Natural killer cell (primary cell): ENCODE results near the gene ZNF281. TPM values are rescaled to one million over a fixed set of nuclear protein-coding genes. Genes with fewer than 3 reads are reported as not detected.

Experiments
- ATAC-seq, 3 donors: fragments of 150-1000 bp in 2 of 3; fragments of 200-7000 bp in 1 of 3; cut with Tn5 transposase; 1 replicate in 1 of 3; 2 replicates in 2 of 3; pipeline ENCODE4 v1.10.0; 2021; ENCODE audit warnings: mild to moderate bottlenecking in 2 of 3, moderate library complexity in 2 of 3
- DNase-seq, 2 donors: peaks; one replicate each; pipeline versions ENCODE4 v3.0.0 to v3.0.0-alpha.2; 2013 to 2021; ENCODE audit warnings: mixed read lengths in 1 of 2
- H3K27ac ChIP-seq: one replicate; pipeline ENCODE4 v1.5.1; 2013; ENCODE audit warnings: mild to moderate bottlenecking, low read length
- H3K27me3 ChIP-seq: one replicate; pipeline ENCODE4 v1.6.1; 2013; ENCODE audit warnings: low read length; ENCODE audit not compliant: control insufficient read depth, insufficient read depth
- H3K36me3 ChIP-seq: one replicate; pipeline ENCODE4 v1.6.1; 2013; ENCODE audit warnings: low read length; ENCODE audit not compliant: control insufficient read depth, insufficient read depth
- H3K4me1 ChIP-seq: one replicate; pipeline ENCODE4 v1.6.1; 2013; ENCODE audit warnings: low read length; ENCODE audit not compliant: control insufficient read depth, insufficient read depth
- H3K4me3 ChIP-seq: one replicate; pipeline ENCODE4 v1.5.1; 2013; ENCODE audit warnings: low read length
- H3K9me3 ChIP-seq: one replicate; pipeline ENCODE4 v1.6.1; 2013; ENCODE audit warnings: low read length; ENCODE audit not compliant: control insufficient read depth, insufficient read depth
- H3K27ac Mint-ChIP-seq, 2 donors: one replicate each; pipeline ENCODE4 v1.8.0; 2022; ENCODE audit warnings: mild to moderate bottlenecking in 2 of 2, mixed read lengths in 2 of 2, moderate library complexity in 1 of 2
- H3K27me3 Mint-ChIP-seq, 2 donors: one replicate each; pipeline ENCODE4 v1.8.0; 2022; ENCODE audit warnings: low read depth in 2 of 2, mixed read lengths in 2 of 2
- H3K36me3 Mint-ChIP-seq: one replicate; pipeline ENCODE4 v1.8.0; 2022; ENCODE audit warnings: mixed read lengths
- H3K4me1 Mint-ChIP-seq, 2 donors: one replicate each; pipeline ENCODE4 v1.8.0; 2022; ENCODE audit warnings: mixed read lengths in 2 of 2
- H3K4me3 Mint-ChIP-seq: one replicate; pipeline ENCODE4 v1.8.0; 2022; ENCODE audit warnings: mild to moderate bottlenecking, moderate library complexity, mixed read lengths
- H3K9me3 Mint-ChIP-seq, 2 donors: one replicate each; pipeline ENCODE4 v1.8.0; 2022; ENCODE audit warnings: mixed read lengths in 2 of 2
- CTCF ChIP-seq: fragments of 200-600 bp; IDR thresholded peaks from one replicate; pipeline ENCODE4 v1.8.0; 2022; ENCODE audit warnings: antibody characterized with exemption
- WGBS: methylation state at CpG from one replicate; pipeline ENCODE4 v1.1.7; 2013; ENCODE audit warnings: missing lambda C conversion rate; ENCODE audit not compliant: insufficient coverage; 5-methylcytosine and 5-hydroxymethylcytosine counted together
- intact Hi-C: fragments of 100-400 bp; cut with micrococcal nuclease; formaldehyde crosslinking; loops from one replicate; pipeline ENCODE4 v1.14.2; 2022
- total RNA-seq, 4 donors: library from RNA; stranded (reverse); fragments of 120-200 nt in 1 of 4; gene quantifications; one replicate each; pipeline versions ENCODE4 v1.2.3 to v1.2.4, GENCODE V29; 2013 to 2022

ZNF281 gene
- total RNA-seq, 3 donors from 2014 or later (not counting 1 experiment from before 2014, with no cell fraction given) = 25.6 to 35.4 (median 33.8) TPM

- H3K36me3 ChIP-seq = no peaks in the 10 kb centered on the region
- no peak overlapping the region for H3K27ac Mint-ChIP-seq
- H3K36me3 Mint-ChIP-seq = no peaks in the 10 kb centered on the region
- no peak overlapping the region for H3K4me3 ChIP-seq
- WGBS = no CpG with 5 or more reads among the region's 1 CpG
- no peaks in the 10 kb centered on the region for H3K27me3 ChIP-seq
- no peak overlapping the region for H3K27ac ChIP-seq
- peaks cover 0 to 3% of the 10 kb centered on the region in 2 donors for H3K27me3 Mint-ChIP-seq
- intact Hi-C loops = no loop called here
- DNase-seq (no peak), ATAC-seq (no peak)
- no peaks in the 10 kb centered on the region for H3K9me3 Mint-ChIP-seq
- TF ChIP-seq CTCF = no peak
- no peaks in the 10 kb centered on the region for H3K4me1 Mint-ChIP-seq
- H3K4me3 Mint-ChIP-seq = no peak overlapping the region
- no peaks in the 10 kb centered on the region for H3K4me1 ChIP-seq
- H3K9me3 ChIP-seq = no peaks in the 10 kb centered on the region
These were observed 30.4 kb downstream of the ZNF281 start for GRCh38 chr1:200379432-200379757.

GRCh38 chr1:200378096-200378495 is 31.7 kb downstream of the ZNF281 start:
- DNase-seq = no peak
- H3K4me3 Mint-ChIP-seq = no peak overlapping the region
- Histone ChIP-seq H3K4me1 (no peaks in the 10 kb centered on the region), H3K9me3 (no peaks in the 10 kb centered on the region), H3K27me3 (no peaks in the 10 kb centered on the region), H3K36me3 (no peaks in the 10 kb centered on the region), H3K27ac (no peak overlapping the region), H3K4me3 (no peak overlapping the region)
- no peak for ATAC-seq
- no peak overlapping the region for H3K27ac Mint-ChIP-seq
- no peak for TF ChIP-seq CTCF
- intact Hi-C loops = no loop called here
- peaks cover 0 to 3% of the 10 kb centered on the region in 2 donors for H3K27me3 Mint-ChIP-seq
- H3K9me3 Mint-ChIP-seq = no peaks in the 10 kb centered on the region
- WGBS = 88% methylated on average over 1 of the region's 1 CpG
- H3K36me3 Mint-ChIP-seq = no peaks in the 10 kb centered on the region
- no peaks in the 10 kb centered on the region for H3K4me1 Mint-ChIP-seq

GRCh38 chr1:200376528-200376927 is 33.3 kb downstream of the ZNF281 start:
- Mint-ChIP-seq H3K4me1 (no peaks in the 10 kb centered on the region), H3K27ac (no peak overlapping the region), H3K4me3 (no peak overlapping the region), H3K27me3 (peaks cover 0 to 3% of the 10 kb centered on the region in 2 donors), H3K9me3 (no peaks in the 10 kb centered on the region), H3K36me3 (no peaks in the 10 kb centered on the region)
- intact Hi-C loops = no loop called here
- Histone ChIP-seq H3K36me3 (no peaks in the 10 kb centered on the region), H3K9me3 (no peaks in the 10 kb centered on the region), H3K27me3 (no peaks in the 10 kb centered on the region), H3K4me1 (no peaks in the 10 kb centered on the region), H3K27ac (no peak overlapping the region), H3K4me3 (no peak overlapping the region)
- ATAC-seq = no peak
- no peak for DNase-seq
- no peak for TF ChIP-seq CTCF

GRCh38 chr1:200374569-200375295 is 35.1 kb downstream of the ZNF281 start:
- intact Hi-C loops = no loop called here
- Mint-ChIP-seq H3K9me3 (no peaks in the 10 kb centered on the region), H3K27ac (no peak overlapping the region), H3K4me3 (no peak overlapping the region), H3K27me3 (peaks cover 0 to 3% of the 10 kb centered on the region in 2 donors), H3K4me1 (no peaks in the 10 kb centered on the region), H3K36me3 (no peaks in the 10 kb centered on the region)
- Histone ChIP-seq H3K27me3 (no peaks in the 10 kb centered on the region), H3K27ac (no peak overlapping the region), H3K36me3 (peaks cover 2% of the 10 kb centered on the region), H3K4me3 (no peak overlapping the region), H3K9me3 (no peaks in the 10 kb centered on the region), H3K4me1 (no peaks in the 10 kb centered on the region)
- TF ChIP-seq CTCF = no peak
- DNase-seq (no peak), ATAC-seq (no peak)
- 86% methylated on average over 7 of the region's 7 CpGs for WGBS
